ENCODE data around the gene ITGB1BP1. TPM values are rescaled to one million over a fixed set of nuclear protein-coding genes. Genes with fewer than 3 reads are reported as not detected.

Gene ITGB1BP1
- total RNA-seq, 3 donors from 2014 or later, result 34.7 to 78.3 (median 41.0) TPM

DNA sequence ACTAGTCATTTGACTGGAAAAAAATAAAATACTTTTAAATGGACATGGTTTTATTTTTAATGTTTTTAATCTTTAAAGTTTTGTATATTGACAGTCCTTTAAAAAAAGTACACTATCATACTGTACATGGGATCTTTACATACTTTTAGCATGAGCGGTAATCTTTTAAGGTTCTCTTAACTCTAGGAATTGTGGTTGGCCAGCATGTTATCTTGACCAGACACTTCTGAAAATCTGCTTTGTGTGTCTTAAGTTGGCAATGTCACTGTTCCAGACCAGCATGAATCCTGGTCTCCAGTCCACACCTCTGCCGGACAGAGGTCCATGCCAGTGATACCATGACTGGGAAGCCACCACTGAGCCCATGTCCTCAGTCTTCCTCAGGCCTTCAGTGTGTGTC, 17.7 kb downstream of the ITGB1BP1 start:
- no peaks in the 10 kb centered on the region for H3K36me3 ChIP-seq (ENCODE audit: low read depth)
- intact Hi-C loops (cut with DNase I, micrococcal nuclease), result no loop called here
- no peaks in the 10 kb centered on the region for H3K4me1 ChIP-seq (ENCODE audit: low read depth)

DNA sequence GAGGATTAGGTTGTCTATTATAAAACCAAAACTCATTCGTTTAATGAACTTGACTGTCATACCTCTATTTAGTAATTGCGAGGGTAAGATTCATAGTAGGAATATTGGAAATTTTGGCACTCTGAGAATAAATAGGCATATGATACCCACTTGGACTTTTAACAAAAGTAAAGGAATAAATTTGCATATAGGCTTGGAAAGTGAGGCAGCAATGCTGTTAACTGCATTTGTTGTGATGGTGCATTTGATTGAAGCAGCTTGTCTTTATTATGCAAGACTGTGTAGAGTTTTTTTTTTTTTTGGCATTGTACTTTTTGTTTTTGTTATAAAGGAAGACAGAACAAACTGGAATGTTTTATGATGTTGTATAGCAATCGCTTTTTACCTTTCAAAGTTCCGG, 18.9 kb downstream of the ITGB1BP1 start:
- Histone ChIP-seq H3K4me1 (ENCODE audit: low read depth) (no peaks in the 10 kb centered on the region), H3K36me3 (ENCODE audit: low read depth) (no peaks in the 10 kb centered on the region), H3K4me3 (no peak overlapping the region), H3K9me3 (no peaks in the 10 kb centered on the region)
- DNase-seq (no peak), ATAC-seq (no peak)
- TF ChIP-seq, protein P1, sequence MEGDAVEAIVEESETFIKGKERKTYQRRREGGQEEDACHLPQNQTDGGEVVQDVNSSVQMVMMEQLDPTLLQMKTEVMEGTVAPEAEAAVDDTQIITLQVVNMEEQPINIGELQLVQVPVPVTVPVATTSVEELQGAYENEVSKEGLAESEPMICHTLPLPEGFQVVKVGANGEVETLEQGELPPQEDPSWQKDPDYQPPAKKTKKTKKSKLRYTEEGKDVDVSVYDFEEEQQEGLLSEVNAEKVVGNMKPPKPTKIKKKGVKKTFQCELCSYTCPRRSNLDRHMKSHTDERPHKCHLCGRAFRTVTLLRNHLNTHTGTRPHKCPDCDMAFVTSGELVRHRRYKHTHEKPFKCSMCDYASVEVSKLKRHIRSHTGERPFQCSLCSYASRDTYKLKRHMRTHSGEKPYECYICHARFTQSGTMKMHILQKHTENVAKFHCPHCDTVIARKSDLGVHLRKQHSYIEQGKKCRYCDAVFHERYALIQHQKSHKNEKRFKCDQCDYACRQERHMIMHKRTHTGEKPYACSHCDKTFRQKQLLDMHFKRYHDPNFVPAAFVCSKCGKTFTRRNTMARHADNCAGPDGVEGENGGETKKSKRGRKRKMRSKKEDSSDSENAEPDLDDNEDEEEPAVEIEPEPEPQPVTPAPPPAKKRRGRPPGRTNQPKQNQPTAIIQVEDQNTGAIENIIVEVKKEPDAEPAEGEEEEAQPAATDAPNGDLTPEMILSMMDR (IDR thresholded peaks at IDR 0.05), result no peak
- intact Hi-C loops (cut with DNase I, micrococcal nuclease), result no loop called here

More for the DNA sequence above, 17.7 kb downstream of the ITGB1BP1 start:
- Histone ChIP-seq H3K9me3 (no peaks in the 10 kb centered on the region), H3K4me3 (no peak overlapping the region)
- ATAC-seq, result no peak
- TF ChIP-seq, protein P1 (IDR thresholded peaks at IDR 0.05), result no peak
- no peak for DNase-seq

DNA sequence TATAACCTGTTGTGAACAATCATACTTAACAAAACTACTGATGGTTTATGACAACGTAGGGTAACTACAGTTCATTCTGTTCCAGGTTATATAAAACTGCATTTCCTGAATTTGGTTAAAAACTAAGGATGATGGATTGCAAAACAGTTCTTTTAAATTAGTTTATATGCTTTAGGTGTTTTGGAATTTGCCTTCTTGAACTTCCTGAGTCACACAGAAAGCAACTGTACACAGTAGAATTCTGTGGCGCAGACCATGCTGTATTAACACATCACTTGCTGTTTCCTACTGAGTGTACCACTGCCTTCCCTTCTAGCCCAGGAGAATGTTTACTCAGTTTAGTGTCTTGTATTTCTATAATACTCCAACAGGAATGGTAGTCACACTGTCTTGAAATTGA, 19.4 kb downstream of the ITGB1BP1 start:
- Histone ChIP-seq H3K4me1 (ENCODE audit: low read depth) (no peaks in the 10 kb centered on the region), H3K9me3 (no peaks in the 10 kb centered on the region), H3K4me3 (no peak overlapping the region), H3K36me3 (ENCODE audit: low read depth) (no peaks in the 10 kb centered on the region)
- DNase-seq (no peak), ATAC-seq (peak; percentile 53)
- intact Hi-C loops (cut with DNase I, micrococcal nuclease), result no loop called here
- TF ChIP-seq, protein P1 (IDR thresholded peaks at IDR 0.05), result no peak

DNA sequence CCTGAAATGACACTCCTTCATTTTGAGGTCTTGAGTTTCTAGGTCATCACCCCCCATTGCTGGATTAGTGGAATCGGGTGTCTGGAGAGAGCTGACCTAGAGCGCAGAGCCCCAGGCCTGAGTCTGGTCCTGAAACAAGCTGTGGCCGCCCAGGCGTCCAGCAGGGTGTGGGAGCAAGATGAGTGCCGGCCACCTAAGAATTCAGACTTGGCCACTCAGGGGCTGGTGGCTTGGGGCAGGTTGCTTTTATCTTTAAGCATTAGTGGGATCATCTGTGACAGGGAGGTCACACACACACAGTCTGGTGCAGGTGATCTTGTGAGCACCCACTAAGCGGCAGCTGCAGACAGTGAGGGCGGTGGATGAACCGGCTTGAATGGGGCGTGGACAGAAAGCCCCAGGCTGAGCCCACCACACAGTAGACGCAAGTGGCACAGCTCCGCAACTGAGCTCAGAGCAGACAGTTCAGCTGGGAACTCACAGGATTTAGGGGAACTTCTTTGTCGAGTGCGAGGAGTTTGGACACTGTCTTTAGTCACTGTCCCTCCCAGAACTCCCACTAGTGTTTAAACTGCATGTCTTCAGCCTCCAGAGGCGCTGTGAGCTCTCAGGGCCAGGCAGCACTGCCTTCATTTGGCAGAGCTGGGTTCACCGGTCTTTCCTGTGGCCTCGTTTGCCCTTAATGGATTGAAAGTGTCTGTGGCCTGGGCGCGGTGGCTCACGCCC, 21.5 kb downstream of the ITGB1BP1 start:
- H3K36me3 ChIP-seq (ENCODE audit: low read depth), result no peaks in the 10 kb centered on the region

DNA sequence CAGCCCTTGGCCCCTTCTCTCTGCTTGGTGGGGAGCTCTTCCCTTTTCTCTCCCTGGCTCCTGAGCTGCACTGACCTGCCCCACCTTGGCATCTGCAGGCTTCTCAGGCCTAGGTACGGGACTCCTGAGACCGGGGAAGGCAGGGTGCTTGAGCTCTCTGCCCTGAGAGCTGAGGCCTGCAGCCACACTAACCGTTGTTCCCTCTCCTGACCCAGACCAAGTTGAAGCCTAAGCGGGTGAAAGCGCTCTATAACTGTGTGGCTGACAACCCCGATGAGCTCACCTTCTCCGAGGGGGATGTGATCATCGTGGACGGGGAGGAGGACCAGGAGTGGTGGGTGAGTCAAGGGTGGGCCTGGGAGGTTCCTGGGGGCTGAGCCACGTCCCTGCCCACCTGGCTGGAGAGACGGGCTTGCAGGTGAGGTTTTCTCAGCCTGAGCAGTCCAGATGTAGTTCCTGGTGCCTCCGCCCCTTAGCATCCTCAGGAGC, 22.2 kb downstream of the ITGB1BP1 start:
- TF ChIP-seq, protein P1 (IDR thresholded peaks at IDR 0.05), result no peak
- H3K9me3 ChIP-seq, result no peaks in the 10 kb centered on the region
- ATAC-seq (peak; percentile 7), DNase-seq (no peak)
- H3K36me3 ChIP-seq (ENCODE audit: low read depth), result no peaks in the 10 kb centered on the region
- intact Hi-C loops (cut with DNase I, micrococcal nuclease), result no loop called here
- H3K4me3 ChIP-seq, result no peak overlapping the region
- H3K4me1 ChIP-seq (ENCODE audit: low read depth), result no peaks in the 10 kb centered on the region

More for the DNA sequence above, 21.5 kb downstream of the ITGB1BP1 start:
- H3K4me3 ChIP-seq, result no peak overlapping the region
- intact Hi-C loops (cut with DNase I, micrococcal nuclease), result no loop called here
- TF ChIP-seq, protein P1 (IDR thresholded peaks at IDR 0.05), result no peak
- H3K9me3 ChIP-seq, result no peaks in the 10 kb centered on the region
- no peaks in the 10 kb centered on the region for H3K4me1 ChIP-seq (ENCODE audit: low read depth)
- ATAC-seq, result no peak
- no peak for DNase-seq

Data from mucosa of descending colon (tissue), 3 donors.